CD4-positive, alpha-beta T cell treated with Interleukin-21 for 1 hour (primary cell): Measurements from ENCODE around the gene PSMD14.
"Not testable (repeated sequence)": the region's sequence is repeated elsewhere in the genome, so short reads cannot be mapped to it uniquely, and the experiment has no call there.

Experiments
- DNase-seq: peaks from one replicate; pipeline ENCODE4 v3.0.0-alpha.2; 2020

PSMD14 gene

DNA sequence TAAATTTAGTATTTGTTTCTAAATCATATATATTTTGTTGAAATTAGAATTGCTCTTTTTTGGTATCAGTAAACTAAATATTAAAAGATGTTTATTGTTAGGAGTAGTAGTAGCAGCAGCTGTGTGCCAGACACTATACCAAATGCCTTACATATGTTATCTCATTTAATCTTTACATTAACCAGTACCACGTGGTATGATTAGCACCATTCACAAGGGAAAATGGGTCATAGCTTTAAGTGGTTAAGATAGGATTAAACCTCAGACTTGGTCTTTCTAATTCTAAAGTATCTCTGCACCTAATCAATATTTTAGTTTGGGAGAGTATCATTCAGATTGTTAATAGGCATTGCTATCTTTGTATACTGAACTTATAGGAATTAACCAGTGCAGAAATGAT lies 29.0 kb downstream of the PSMD14 start:
- DNase-seq = no peak

DNA sequence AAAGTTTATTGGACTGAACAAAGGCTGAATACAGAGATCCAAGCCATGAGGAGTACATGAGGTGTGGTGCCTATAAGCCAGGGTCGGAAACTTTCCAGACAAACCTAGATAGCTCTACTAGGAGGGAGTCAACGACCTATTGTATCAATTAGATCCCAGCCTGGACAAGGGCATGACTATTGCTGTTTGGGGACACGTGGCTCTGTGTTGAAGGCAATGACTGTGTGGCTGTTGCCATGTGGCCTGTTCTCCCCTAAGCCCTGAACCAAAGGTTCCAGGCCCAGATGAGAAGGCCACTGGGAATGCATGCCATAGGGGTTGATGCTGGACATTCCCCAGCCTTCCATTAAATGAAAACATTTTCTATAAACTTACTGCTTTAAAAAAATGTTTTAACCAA lies 31.3 kb downstream of the PSMD14 start:
- DNase-seq = not testable (repeated sequence)

DNA sequence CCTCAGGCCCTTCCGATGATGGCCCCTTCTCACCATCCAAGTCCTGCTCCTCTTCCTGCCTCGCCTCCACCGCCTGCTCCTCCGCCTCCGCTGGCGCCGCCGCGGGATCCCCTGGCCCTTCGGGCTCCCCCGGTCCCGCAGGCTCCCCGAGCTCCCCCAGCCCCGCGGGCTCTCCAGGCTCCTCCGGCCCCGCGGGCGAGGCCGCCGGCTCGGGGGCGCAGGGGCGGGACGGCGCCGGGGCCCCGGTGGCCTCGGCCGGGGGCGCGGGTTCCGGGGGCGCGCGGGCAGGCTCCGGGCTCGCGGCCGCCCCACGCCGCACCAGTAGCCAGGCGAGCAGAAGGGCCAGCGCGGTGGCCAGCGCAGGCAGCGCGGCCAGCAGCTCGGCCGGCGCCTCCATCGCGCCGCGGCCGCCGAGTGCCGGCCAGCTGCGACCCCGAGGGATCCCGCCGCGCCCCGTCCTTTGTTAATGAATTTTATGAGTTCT lies 32.7 kb downstream of the PSMD14 start:
- not testable (repeated sequence) for DNase-seq

DNA sequence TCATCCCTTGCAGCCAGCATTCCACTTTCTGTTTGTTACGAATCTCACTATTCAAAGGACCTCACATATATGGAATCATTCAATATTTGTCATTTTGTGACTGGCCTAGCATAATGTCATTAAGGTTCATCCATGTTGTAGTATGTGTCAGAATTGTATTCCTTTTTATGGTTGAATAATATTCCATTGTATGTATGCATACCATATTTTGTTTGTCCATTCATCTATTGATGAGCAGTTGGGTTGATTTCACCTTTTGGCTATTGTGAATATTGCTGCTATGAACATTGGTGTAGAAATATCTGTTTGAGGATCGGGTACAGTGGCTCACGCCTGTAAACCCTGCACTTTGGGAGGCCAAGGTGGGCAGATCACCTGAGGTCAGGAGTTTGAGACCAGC lies 35.0 kb downstream of the PSMD14 start:
- no peak for DNase-seq

DNA sequence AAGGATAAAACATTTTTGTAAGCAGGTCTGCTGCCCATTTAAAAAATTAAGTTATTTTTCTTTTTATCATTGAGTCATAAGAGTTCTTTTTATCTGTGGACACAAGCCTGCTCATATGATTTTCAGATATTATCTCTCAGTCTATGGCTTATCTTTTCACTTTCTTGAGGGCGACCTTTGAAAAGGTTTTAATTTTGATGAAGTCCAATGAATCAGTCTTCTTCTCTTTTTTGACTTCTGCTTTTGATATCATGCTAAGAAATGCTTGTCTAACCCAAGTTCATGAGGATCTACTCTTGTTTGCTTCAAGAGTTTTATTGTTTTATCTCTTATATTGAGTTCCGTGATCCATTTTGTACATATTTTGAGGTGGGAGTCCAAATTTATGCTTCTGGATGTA lies 36.5 kb downstream of the PSMD14 start:
- no peak for DNase-seq

DNA sequence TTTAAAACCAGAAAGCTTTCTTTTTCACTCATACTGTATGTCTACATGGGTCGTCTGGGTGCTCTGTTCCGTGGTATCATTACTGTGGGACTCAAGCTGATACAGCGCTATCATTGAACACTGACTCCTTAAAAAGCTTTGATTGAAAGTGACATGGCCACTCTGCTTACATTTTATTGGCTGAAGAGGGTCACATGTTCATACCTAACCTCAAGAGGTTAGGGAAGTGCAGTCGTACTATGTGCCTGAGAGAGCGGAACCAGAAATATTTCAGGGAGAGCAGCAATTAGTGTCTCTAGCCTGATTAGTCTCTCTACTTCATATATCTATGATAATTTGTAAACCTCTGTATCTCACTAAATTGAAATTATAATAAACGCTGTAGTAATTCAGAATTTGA lies 43.5 kb downstream of the PSMD14 start:
- no peak for DNase-seq

DNA sequence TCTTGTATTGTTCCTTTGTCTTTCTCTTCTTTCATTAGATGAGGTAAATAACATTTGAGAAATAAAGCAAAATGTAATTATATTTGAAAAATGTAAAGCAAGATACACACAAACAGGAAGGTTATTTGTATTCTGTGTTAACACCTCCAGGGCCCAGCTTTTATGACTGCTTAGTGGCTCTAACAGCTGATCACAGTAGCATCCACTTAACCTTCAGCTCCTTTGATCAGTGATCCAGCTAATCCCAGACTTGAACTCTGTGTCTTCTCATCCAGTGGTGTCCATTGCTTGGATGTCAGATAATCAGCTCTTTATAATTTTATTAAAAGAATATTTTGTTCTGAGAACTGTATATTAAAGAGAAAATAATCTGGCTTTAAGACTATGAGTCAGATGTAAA lies 44.5 kb downstream of the PSMD14 start:
- DNase-seq = no peak

DNA sequence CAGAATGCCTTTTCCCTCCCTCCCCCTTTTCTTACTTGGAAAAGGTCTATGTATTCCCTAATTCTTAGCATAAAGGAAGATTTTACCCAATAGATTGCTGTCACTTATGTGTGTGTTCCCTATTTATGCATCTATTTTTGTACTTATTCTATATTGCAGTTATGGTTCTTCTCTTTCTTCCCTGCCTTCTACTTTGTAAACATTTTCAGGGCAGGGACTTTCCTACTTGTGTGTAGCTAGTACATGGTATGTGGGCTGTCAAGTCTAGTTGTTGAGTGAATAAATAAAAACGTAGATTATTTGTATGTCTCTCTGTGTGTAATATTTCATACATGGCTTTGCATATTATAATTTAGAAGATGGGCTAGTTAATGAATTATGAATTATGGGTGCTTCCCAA lies 45.3 kb downstream of the PSMD14 start:
- no peak for DNase-seq

DNA sequence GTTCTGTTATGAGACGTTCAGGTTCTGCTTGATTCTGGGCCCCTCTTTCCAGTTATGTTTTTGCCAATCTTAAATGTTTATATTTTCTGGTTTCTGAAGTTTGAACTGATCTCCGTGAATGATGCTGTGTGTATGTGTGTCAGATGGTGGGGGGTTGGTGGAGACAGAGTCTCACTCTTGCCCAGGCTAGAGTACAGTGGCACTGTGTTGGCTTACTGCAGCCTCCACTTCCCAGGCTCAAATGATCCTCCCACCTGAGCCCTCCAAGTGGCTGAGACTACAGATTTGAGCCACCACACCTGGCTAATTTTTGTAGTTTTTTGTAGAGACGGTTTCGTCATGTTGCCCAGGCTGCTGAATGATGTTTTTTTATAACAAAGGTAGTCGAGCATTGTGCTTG lies 45.9 kb downstream of the PSMD14 start:
- DNase-seq = no peak

DNA sequence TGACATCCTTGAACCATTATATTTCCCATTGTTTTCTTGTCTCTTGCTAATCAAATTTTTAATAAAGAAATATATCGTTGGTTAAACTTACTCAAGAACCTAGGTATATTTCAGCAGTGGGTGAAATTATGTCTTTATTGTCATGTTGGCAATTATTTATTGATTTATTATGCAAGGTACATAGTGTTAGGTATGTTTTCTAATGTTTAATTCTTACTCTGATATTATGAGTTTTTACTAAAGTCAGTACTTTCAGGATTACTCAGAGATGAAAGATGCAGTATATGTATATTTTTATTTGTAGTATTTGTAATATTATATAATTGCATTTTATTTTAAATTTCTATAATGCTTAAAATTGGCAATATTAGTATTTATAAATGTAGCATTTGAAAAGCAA lies 46.9 kb downstream of the PSMD14 start:
- DNase-seq = no peak

DNA sequence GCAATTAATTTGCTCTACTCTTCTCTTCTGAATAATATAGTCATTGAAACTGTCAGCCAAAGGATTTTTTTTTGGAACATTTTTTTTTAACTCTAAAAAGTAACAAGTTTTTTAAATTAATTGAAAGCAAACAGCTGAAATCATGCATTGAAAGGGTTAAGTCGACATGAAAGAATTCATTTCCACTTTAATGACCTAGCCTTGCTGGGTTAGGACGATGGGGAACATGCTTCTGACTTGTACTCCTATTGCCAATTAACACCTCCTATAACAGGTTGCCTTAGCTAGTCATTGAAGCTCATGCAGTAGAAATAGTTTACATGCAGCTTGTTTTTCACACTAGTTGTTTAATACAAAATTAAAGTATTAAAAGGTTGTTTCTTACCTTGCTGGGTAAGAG lies 47.8 kb downstream of the PSMD14 start:
- DNase-seq = no peak

DNA sequence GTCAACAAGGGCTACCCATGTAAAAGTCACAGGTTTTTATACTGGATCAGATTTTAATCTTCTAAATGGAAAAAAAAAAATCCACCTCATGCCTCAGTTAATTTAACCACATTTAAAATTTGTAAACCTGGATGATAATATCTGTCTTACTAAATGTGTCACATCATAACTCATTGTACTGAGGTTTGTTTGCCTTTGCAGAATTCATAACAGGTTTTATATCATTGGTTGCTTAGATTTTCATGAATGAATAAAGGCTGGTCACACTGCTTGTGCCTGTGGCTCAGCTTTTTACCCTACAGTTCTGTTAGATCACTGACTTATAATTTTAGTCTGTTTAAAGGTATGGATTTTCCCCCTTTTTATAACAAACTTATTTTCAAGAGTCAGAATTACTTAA lies 48.9 kb downstream of the PSMD14 start:
- no peak for DNase-seq

DNA sequence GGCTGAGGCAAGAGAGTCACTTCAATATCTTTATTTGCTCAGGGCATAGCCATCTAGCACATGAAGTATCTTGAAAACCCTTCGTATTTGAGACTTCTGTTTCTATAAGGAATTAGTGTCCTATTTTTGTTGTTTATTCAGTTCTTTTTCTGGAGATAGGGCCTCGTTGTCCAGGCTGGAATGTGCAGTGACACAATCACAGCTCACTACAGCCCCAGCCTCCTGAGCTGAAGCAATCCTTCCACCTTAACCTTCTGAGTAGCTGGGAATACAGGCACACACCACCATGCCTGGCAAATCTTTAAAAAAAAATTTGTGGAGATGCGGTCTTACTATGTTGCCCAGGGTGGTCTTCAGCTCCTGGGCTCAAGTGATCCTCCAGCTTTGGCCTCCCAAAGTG lies 50.6 kb downstream of the PSMD14 start:
- DNase-seq = no peak

DNA sequence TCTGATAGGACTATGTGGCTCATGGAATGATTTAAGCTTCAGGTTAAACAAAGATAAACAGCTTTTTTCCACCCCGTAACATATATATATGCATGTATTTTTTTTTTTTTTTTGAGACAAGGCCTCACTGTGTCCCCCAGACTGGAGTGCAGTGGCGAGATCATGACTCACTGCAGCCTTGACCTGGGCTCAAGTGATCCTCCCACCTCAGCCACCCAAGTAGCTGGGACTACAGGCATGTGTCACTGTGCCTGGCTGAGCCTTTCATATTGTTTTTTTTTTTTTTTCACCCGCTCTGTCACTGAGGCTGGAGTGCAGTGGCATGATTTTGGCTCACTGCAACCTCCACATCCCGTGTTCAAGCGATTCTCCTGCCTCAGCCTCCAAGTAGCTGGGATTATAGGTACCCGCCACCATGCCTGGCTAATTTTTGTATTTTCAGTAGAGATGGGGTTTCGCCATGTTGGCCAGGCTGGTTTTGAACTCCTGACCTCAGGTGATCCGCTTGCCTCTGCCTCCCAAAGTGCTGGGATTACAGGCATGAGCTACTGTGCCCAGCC lies 52.0 kb downstream of the PSMD14 start:
- not testable (repeated sequence) for DNase-seq

DNA sequence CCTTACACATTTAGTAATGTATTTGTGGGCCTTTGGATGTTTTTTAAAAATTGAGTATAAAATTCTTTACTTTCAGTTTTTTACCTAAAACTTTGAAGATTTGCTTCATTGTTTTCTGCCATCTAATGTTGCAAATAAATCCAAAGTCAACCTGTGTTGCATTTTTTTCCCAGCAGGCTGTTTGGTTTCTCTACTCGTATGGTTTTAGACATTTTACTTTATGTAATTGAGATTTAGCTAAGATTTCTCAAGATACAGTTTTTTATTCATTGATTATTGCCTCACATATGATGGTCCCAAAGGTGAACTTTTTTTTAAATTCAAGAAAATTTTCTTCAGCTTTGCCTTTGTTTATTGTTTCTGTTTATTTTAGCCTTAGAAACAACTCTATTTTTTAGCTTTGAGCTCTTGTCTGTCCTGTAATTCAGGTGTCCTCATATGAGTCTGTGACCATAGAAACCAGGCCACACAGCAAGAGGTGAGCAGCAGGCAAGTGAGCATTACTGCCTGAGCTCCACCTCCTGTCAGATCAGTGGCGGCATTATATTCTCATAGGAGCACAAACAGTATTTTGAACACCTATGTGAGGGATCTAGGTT lies 54.4 kb downstream of the PSMD14 start:
- no peak for DNase-seq

DNA sequence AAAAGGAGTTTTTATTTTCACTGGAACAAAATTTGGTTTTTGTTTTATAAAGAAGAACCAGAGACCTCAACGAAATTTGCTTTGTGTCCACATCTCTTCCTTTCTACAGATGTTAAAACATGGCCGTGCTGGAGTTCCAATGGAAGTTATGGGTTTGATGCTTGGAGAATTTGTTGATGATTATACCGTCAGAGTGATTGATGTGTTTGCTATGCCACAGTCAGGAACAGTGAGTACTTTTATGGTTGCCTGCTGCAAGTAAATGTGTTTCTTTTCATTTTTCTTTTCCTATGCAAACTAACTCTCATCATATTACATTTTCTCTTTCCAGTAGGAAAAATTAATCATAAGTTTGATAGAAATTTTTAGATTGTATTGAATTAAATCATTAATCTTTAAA lies 59.5 kb downstream of the PSMD14 start:
- no peak for DNase-seq

DNA sequence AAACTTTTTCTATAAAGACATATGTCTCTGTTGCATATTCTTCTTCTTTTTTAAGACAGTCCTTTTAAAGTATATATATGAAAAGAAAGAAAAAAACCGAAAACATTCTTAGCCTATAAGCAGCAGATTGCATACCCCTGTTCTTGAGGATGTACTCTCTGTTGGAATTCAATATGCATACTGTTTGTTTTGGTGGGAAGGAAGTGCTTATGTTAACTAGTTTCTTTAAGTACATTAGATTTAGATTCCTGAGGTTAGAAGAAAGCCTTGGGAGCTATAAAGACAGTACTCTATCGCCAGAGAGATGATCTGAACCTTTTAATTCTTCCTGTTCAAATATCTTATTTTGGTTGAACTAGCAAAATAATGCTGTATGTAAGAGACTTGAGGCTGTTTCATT lies 61.1 kb downstream of the PSMD14 start:
- DNase-seq = no peak

DNA sequence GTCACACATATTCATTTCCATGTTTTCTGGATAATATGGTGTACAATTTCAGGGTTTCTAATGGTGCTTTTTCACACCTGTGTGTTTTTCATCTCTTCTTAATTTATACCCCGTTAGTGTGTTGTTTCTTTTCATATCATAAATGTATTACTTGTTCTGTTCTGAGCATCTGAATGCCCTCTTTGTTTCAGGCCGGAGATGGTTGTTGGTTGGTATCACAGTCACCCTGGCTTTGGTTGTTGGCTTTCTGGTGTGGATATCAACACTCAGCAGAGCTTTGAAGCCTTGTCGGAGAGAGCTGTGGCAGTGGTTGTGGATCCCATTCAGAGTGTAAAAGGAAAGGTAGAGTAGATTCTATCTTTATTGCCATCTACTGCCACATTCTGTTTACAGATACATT lies 62.8 kb downstream of the PSMD14 start:
- DNase-seq = no peak

DNA sequence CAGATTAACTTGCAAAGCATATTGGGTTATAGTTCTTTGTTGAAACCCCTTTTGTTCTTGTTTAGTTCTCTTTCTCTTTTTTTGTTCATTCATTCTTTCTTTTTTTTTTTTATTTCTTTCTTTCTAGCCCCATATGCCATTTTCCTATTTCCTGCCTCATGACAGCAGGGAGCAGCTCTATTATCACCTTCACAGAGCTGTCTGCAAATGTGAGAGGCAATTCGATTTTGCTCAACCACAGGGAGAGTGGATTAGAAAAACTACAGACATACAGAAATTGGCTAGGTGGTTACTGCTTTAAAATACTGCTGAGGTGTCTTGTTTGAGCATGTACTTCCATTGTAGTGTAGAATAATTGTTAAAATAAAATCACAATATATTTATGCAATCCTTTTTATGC lies 63.6 kb downstream of the PSMD14 start:
- DNase-seq = no peak

DNA sequence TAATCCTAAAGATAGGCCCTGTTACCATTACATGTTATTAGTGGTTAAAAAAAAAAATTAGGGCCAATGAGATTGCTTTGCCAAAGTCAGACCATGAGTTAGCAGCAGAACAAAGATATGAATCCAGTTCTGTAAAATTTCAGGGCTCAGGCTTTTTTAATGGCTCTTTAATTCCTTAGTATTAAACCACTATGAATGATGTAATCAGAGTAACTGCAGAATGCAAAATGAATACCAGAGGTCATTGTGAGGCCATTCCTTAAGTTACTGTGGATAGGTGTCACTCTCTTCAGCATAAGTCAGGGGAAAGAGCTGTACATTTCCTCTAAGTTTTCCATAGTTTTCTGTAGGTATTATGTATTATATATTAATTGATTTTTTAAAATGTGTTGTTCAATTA lies 65.7 kb downstream of the PSMD14 start:
- DNase-seq = no peak

DNA sequence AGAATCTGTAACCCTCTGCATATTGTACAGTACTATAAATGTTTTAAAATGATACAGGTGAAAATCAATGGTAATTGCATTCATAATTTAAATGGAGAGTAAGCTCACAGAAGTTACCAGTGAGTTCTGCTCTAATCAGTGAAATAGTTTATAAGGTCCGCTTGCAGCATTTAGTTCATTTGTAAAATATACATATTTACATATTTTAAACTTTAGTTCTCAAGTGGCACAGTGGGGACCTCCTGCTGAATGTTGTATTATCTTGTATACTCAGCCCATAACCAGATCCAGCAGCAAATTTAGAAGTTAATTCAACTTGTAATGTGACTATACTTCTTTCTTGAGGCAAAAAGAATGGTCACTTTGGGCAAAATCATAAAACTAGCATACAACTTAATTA lies 66.2 kb downstream of the PSMD14 start:
- no peak for DNase-seq

DNA sequence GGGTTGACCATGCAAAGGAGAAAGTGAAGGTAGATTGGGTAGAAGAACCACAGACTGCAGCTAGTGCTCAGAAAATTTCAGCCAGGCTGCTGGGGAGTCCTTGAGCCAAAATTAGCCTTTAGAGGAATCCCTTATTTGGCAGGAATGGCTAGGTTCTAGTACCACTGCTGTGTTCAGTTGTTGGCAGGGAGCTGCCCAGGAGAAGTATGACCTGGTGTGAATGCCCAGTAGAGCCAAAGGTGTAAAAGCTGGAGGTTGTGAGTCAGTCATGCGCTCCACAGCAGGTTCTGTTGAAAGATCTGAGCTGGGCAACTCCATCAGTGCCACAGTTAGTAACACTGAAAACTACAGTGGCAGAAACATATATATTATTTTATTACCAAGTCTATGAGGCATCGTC lies 71.5 kb downstream of the PSMD14 start:
- DNase-seq = no peak

DNA sequence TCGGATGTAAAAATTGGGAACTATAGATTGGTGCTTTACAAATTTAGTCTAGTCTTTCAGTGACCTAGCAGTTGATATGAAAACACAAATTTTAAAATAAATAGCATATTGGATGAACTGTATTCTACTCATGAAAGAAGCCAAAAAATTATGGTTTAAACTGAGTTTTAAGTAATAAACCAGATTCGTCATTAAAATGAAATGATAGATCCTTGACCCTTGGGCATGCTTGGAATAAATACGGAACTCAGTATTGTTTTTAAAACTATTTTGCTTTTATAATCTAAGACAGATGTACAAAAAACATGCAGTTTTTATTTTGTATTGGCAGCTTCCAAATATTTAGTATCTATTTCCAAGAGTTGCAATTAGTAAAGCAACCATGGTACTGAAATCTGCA lies 73.3 kb downstream of the PSMD14 start:
- DNase-seq = no peak

DNA sequence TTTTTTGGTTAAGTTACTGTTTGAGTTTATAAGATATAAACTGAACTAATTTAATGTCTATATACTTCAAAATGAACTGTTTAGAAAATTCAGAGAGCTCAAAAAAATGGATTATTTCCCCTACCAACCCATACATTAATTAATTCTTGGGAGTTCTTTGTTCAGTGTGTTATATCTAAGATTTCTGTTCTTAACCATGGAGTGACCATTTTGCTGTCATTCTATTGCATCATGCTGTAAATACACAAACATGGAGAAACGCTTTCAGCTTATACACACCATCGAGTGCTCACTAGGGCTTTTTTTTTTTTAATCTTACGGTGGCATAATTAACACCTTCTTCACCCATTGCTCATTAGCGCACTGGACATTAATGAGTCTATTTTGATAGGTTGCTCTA lies 74.5 kb downstream of the PSMD14 start:
- DNase-seq = no peak

DNA sequence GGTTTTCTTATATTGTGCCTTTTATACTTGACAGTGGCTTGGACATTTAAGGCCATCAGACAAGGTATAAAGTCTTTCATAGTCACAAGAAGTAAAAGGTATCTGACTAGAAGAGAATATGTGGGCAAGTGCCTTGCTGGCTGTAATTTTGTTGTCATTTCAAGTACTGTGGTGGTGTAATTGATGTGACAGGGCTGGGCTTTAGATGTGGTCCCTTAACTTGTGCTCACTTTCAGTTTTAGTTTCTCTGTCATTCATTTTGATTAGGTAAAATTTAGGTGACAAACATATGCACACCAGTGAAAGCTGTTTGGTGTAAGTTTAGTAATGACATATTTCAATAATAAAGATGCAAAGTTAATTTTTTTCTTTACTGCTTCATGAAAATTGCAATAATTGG lies 76.6 kb downstream of the PSMD14 start:
- peak; percentile 37 for DNase-seq
